Colonic mucosa (tissue), 4 donors: ENCODE data around the gene VIPAS39. TPM values are rescaled to one million over a fixed set of nuclear protein-coding genes. Genes with fewer than 3 reads are reported as not detected.

Experiments used
- DNase-seq: peaks from one replicate; pipeline ENCODE4 v3.0.0-alpha.2; 2020
- H3K27ac ChIP-seq: fragments of 200-600 bp; one replicate; pipeline ENCODE4 v1.8.0; 2021
- H3K27me3 ChIP-seq: fragments of 200-600 bp; one replicate; pipeline ENCODE4 v1.8.0; 2021
- H3K36me3 ChIP-seq: fragments of 200-600 bp; one replicate; pipeline ENCODE4 v1.8.0; 2021
- H3K4me1 ChIP-seq: fragments of 200-600 bp; one replicate; pipeline ENCODE4 v1.8.0; 2021; ENCODE audit warnings: mild to moderate bottlenecking
- H3K4me3 ChIP-seq: fragments of 200-600 bp; one replicate; pipeline ENCODE4 v1.8.0; 2021
- H3K9ac ChIP-seq, 2 donors: one replicate each; pipeline ENCODE4 v1.7.0; 2013; ENCODE audit warnings: control low read depth in 2 of 2, low read depth in 2 of 2, low read length in 2 of 2
- H3K9me3 ChIP-seq: fragments of 200-600 bp; one replicate; pipeline ENCODE4 v1.8.0; 2021
- CTCF ChIP-seq: fragments of 200-600 bp; IDR thresholded peaks from one replicate; pipeline ENCODE4 v1.8.0; 2022; ENCODE audit warnings: antibody characterized with exemption, mild to moderate bottlenecking
- intact Hi-C: fragments of 100-400 bp; cut with DNase I; formaldehyde crosslinking; loops from one replicate; pipeline ENCODE4 v1.14.1; 2022
- total RNA-seq, 2 donors: library from RNA; stranded (reverse); fragmentation: NEBNext Ultra II Directional in 1 of 2; extraction: Animal tissue kit (Norgen Biotek cat#: 25700) in 1 of 2; gene quantifications; one replicate each; pipeline ENCODE4 v1.2.1, GENCODE V29; 2021
- donor health status: healthy.
- donor health status: DM: no; HTN: no; CAD: no.
- donor health status: DM: no; HTN: no; CAD: no.

Gene VIPAS39
- 10 to 100 TPM; 16.3 to 17.5 TPM for total RNA-seq

- TF ChIP-seq CTCF, result no peak
- H3K4me3 ChIP-seq, result peak within 1 kb of the TSS; percentile 92
- H3K9me3 ChIP-seq, result no peaks in the 10 kb centered on the region
- H3K4me1 ChIP-seq, result peaks cover 6% of the 10 kb centered on the region
- peak within 1 kb of the TSS; percentile 87 to 97 for H3K9ac ChIP-seq
- H3K27ac ChIP-seq, result peak within 1 kb of the TSS; percentile 98
- intact Hi-C loops, result loop anchor here (2.0 to 10.0 kb wide), 2 partner anchors 95 to 247 kb away; partner anchors contain the start of genes ALKBH1 and SLIRP
- H3K36me3 ChIP-seq, result peaks cover 7% of the 10 kb centered on the region
- peak; percentile 96 for DNase-seq
- no peaks in the 10 kb centered on the region for H3K27me3 ChIP-seq
These were observed at the start of gene VIPAS39, which contains the start of gene AHSA1 for GRCh38 chr14:77457522-77458248. Gene VIPAS39, minus strand, starts transcription at chr14:77457601. Its CDS starts 3,499 bp downstream, at chr14:77454102. Gene AHSA1, plus strand, starts transcription at chr14:77458093. Its CDS starts 97 bp downstream, at chr14:77458190.

GRCh38 chr14:77505031-77505430 lies 47.6 kb upstream of the VIPAS39 start:
- Histone ChIP-seq H3K27ac (no peak overlapping the region), H3K9me3 (no peaks in the 10 kb centered on the region), H3K4me3 (no peak overlapping the region), H3K27me3 (no peaks in the 10 kb centered on the region), H3K36me3 (no peaks in the 10 kb centered on the region), H3K4me1 (no peaks in the 10 kb centered on the region), H3K9ac (no peak overlapping the region)
- no peak for TF ChIP-seq CTCF
- no peak for DNase-seq
- intact Hi-C loops, result no loop called here

- intact Hi-C loops, result no loop called here
These were observed 45.7 kb upstream of the VIPAS39 start for GRCh38 chr14:77503138-77503537.

GRCh38 chr14:77502109-77502782 lies 44.8 kb upstream of the VIPAS39 start:
- H3K36me3 ChIP-seq, result no peaks in the 10 kb centered on the region
- no peak overlapping the region for H3K27ac ChIP-seq
- H3K4me3 ChIP-seq, result no peak overlapping the region
- peaks cover 20% of the 10 kb centered on the region for H3K27me3 ChIP-seq
- DNase-seq, result no peak
- no peaks in the 10 kb centered on the region for H3K9me3 ChIP-seq
- peaks cover 5% of the 10 kb centered on the region for H3K4me1 ChIP-seq
- intact Hi-C loops, result no loop called here
- no peak overlapping the region for H3K9ac ChIP-seq
- TF ChIP-seq CTCF, result no peak

More at GRCh38 chr14:77503138-77503537, 45.7 kb upstream of the VIPAS39 start:
- no peak for DNase-seq
- Histone ChIP-seq H3K27ac (no peak overlapping the region), H3K27me3 (peaks cover 17% of the 10 kb centered on the region), H3K4me1 (peaks cover 3% of the 10 kb centered on the region), H3K36me3 (no peaks in the 10 kb centered on the region), H3K4me3 (no peak overlapping the region), H3K9ac (no peak overlapping the region), H3K9me3 (no peaks in the 10 kb centered on the region)
- no peak for TF ChIP-seq CTCF

GRCh38 chr14:77498984-77499527 lies 41.7 kb upstream of the VIPAS39 start:
- Histone ChIP-seq H3K4me3 (peak overlapping the region; percentile 51), H3K36me3 (no peaks in the 10 kb centered on the region), H3K27me3 (peaks cover 24% of the 10 kb centered on the region), H3K4me1 (peaks cover 5% of the 10 kb centered on the region), H3K27ac (no peak overlapping the region), H3K9ac (no peak overlapping the region), H3K9me3 (no peaks in the 10 kb centered on the region)
- TF ChIP-seq CTCF, result no peak
- DNase-seq, result no peak
- intact Hi-C loops, result no loop called here
